SK-N-SH treated with all-trans-retinoic acid at 6 μM for 48 hours (cell line): ENCODE measurements around the gene SETDB1.
"Not testable (repeated sequence)": the region's sequence is repeated elsewhere in the genome, so short reads cannot be mapped to it uniquely, and the experiment has no call there.

Experiments used
- ATAC-seq: fragments of 200-7000 bp; cut with Tn5 transposase; 3 replicates; pipeline ENCODE4 v1.9.1; 2020; ENCODE audit warnings: mild to moderate bottlenecking, moderate library complexity
- ARNTL ChIP-seq: fragments of 450-650 bp; formaldehyde crosslinking; IDR thresholded peaks from 2 replicates; pipeline ENCODE4 v1.5.0; 2020; ENCODE audit warnings: low read depth, mild to moderate bottlenecking, moderate library complexity, borderline replicate concordance
- BACH2 ChIP-seq: fragments of 250-450 bp; sonication (Bioruptor Pico); IDR thresholded peaks from 2 replicates; pipeline ENCODE4 v1.9.0; 2021; ENCODE audit warnings: mild to moderate bottlenecking, borderline replicate concordance
- CSDC2 ChIP-seq: fragments of 250-450 bp; sonication (Bioruptor Pico); IDR thresholded peaks from 2 replicates; pipeline ENCODE4 v1.5.0; 2020; ENCODE audit warnings: mild to moderate bottlenecking, moderate library complexity
- ESRRG ChIP-seq: fragments of 250-450 bp; sonication (Bioruptor Pico); IDR thresholded peaks from 2 replicates; pipeline ENCODE4 v1.6.1; 2021; ENCODE audit warnings: mild to moderate bottlenecking
- GLIS3 ChIP-seq: fragments of 250-450 bp; sonication (Bioruptor Pico); IDR thresholded peaks from 2 replicates; pipeline ENCODE4 v1.5.0; 2020; ENCODE audit warnings: mild to moderate bottlenecking, moderate library complexity
- ISL1 ChIP-seq: fragments of 250-450 bp; sonication (Bioruptor Pico); IDR thresholded peaks from 2 replicates; pipeline ENCODE4 v2.1.2; 2022; ENCODE audit warnings: mild to moderate bottlenecking, moderate library complexity
- OSR1 ChIP-seq: fragments of 250-450 bp; sonication (Bioruptor Pico); IDR thresholded peaks from 2 replicates; pipeline ENCODE4 v1.8.0; 2022; ENCODE audit warnings: moderate library complexity, mild to moderate bottlenecking, inconsistent platforms
- PATZ1 ChIP-seq: fragments of 250-450 bp; sonication (Bioruptor Pico); IDR thresholded peaks from 2 replicates; pipeline ENCODE4 v1.8.0; 2020; ENCODE audit warnings: mild to moderate bottlenecking, moderate library complexity, borderline replicate concordance
- PPARA ChIP-seq: fragments of 250-450 bp; sonication (Bioruptor Pico); IDR thresholded peaks from 2 replicates; pipeline ENCODE4 v1.5.0; 2020; ENCODE audit warnings: mild to moderate bottlenecking, borderline replicate concordance
- RARB ChIP-seq: fragments of 250-450 bp; sonication (Bioruptor Pico); IDR thresholded peaks from 2 replicates; pipeline ENCODE4 v1.8.0; 2021; ENCODE audit warnings: mild to moderate bottlenecking, moderate library complexity
- SNAI2 ChIP-seq: fragments of 250-450 bp; sonication (Bioruptor Pico); IDR thresholded peaks from 2 replicates; pipeline ENCODE4 v1.5.0; 2020; ENCODE audit warnings: mild to moderate bottlenecking, moderate library complexity
- TCF4 ChIP-seq: fragments of 250-450 bp; sonication (Bioruptor Pico); IDR thresholded peaks from 2 replicates; pipeline ENCODE4 v1.8.0; 2021; ENCODE audit warnings: mild to moderate bottlenecking, moderate library complexity, borderline replicate concordance
- TOX ChIP-seq: fragments of 250-450 bp; sonication (Bioruptor Pico); IDR thresholded peaks from 2 replicates; pipeline ENCODE4 v1.8.0; 2021; ENCODE audit warnings: mild to moderate bottlenecking, moderate library complexity, borderline replicate concordance
- ZFP3 ChIP-seq: fragments of 250-450 bp; sonication (Bioruptor Pico); IDR thresholded peaks from 2 replicates; pipeline ENCODE4 v1.5.0; 2020; ENCODE audit warnings: mild to moderate bottlenecking, moderate library complexity
- ZFP30 ChIP-seq: fragments of 450-650 bp; formaldehyde crosslinking; IDR thresholded peaks from 2 replicates; pipeline ENCODE4 v1.5.0; 2022; ENCODE audit warnings: mild to moderate bottlenecking, moderate library complexity
- ZNF565 ChIP-seq: fragments of 450-650 bp; formaldehyde crosslinking; conservative IDR thresholded peaks from 2 replicates; pipeline ENCODE4 v1.5.0; 2020; ENCODE audit warnings: low read depth, mild to moderate bottlenecking, moderate library complexity
- ZNF70 ChIP-seq: fragments of 450-650 bp; formaldehyde crosslinking; IDR thresholded peaks from 2 replicates; pipeline ENCODE4 v1.5.0; 2020; ENCODE audit warnings: mild to moderate bottlenecking, moderate library complexity
- ZNF8 ChIP-seq: fragments of 450-650 bp; formaldehyde crosslinking; IDR thresholded peaks from 2 replicates; pipeline ENCODE4 v1.5.0; 2020; ENCODE audit warnings: mild to moderate bottlenecking, moderate library complexity
- TF ChIP-seq, protein P1 (sequence below): fragments of 250-450 bp; sonication (Bioruptor Pico); IDR thresholded peaks from 2 replicates; pipeline ENCODE4 v1.5.1; 2021; ENCODE audit warnings: mild to moderate bottlenecking, moderate library complexity
- TF ChIP-seq, protein P2 (sequence below): fragments of 250-450 bp; sonication (Bioruptor Pico); IDR thresholded peaks from 2 replicates; pipeline ENCODE4 v1.5.1; 2020; ENCODE audit warnings: low read depth, mild to moderate bottlenecking, moderate library complexity
- TF ChIP-seq, protein P3 (sequence below): fragments of 250-450 bp; sonication (Bioruptor Pico); IDR thresholded peaks from 2 replicates; pipeline ENCODE4 v1.5.0; 2020; ENCODE audit warnings: mild to moderate bottlenecking, moderate library complexity
- TF ChIP-seq, protein P4 (sequence below): fragments of 250-450 bp; sonication (Bioruptor Pico); IDR thresholded peaks from 2 replicates; pipeline ENCODE4 v1.8.0; 2021; ENCODE audit warnings: low read depth, mild to moderate bottlenecking, moderate library complexity, borderline replicate concordance

The SETDB1 gene

GRCh38 chr1:150927624-150928023, 1.5 kb downstream of the SETDB1 start (continued):
- TF ChIP-seq, protein P1, sequence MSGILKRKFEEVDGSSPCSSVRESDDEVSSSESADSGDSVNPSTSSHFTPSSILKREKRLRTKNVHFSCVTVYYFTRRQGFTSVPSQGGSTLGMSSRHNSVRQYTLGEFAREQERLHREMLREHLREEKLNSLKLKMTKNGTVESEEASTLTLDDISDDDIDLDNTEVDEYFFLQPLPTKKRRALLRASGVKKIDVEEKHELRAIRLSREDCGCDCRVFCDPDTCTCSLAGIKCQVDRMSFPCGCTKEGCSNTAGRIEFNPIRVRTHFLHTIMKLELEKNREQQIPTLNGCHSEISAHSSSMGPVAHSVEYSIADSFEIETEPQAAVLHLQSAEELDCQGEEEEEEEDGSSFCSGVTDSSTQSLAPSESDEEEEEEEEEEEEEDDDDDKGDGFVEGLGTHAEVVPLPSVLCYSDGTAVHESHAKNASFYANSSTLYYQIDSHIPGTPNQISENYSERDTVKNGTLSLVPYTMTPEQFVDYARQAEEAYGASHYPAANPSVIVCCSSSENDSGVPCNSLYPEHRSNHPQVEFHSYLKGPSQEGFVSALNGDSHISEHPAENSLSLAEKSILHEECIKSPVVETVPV (CRISPR knock-in tag) = no peak
- TF ChIP-seq PPARA (CRISPR knock-in tag) = no peak

GRCh38 chr1:150928286-150928685, 2.1 kb downstream of the SETDB1 start:
- no peak for ATAC-seq
- no peak for TF ChIP-seq ZNF70 (CRISPR knock-in tag)
- no peak for TF ChIP-seq BACH2 (CRISPR knock-in tag)
- TF ChIP-seq PATZ1 (CRISPR knock-in tag) = no peak
- TF ChIP-seq ISL1 (CRISPR knock-in tag) = no peak
- no peak for TF ChIP-seq CSDC2 (CRISPR knock-in tag)
- TF ChIP-seq, protein P2, sequence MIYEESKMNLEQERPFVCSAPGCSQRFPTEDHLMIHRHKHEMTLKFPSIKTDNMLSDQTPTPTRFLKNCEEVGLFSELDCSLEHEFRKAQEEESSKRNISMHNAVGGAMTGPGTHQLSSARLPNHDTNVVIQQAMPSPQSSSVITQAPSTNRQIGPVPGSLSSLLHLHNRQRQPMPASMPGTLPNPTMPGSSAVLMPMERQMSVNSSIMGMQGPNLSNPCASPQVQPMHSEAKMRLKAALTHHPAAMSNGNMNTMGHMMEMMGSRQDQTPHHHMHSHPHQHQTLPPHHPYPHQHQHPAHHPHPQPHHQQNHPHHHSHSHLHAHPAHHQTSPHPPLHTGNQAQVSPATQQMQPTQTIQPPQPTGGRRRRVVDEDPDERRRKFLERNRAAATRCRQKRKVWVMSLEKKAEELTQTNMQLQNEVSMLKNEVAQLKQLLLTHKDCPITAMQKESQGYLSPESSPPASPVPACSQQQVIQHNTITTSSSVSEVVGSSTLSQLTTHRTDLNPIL (CRISPR knock-in tag) = no peak
- TF ChIP-seq ZNF8 = no peak
- TF ChIP-seq, protein P3, sequence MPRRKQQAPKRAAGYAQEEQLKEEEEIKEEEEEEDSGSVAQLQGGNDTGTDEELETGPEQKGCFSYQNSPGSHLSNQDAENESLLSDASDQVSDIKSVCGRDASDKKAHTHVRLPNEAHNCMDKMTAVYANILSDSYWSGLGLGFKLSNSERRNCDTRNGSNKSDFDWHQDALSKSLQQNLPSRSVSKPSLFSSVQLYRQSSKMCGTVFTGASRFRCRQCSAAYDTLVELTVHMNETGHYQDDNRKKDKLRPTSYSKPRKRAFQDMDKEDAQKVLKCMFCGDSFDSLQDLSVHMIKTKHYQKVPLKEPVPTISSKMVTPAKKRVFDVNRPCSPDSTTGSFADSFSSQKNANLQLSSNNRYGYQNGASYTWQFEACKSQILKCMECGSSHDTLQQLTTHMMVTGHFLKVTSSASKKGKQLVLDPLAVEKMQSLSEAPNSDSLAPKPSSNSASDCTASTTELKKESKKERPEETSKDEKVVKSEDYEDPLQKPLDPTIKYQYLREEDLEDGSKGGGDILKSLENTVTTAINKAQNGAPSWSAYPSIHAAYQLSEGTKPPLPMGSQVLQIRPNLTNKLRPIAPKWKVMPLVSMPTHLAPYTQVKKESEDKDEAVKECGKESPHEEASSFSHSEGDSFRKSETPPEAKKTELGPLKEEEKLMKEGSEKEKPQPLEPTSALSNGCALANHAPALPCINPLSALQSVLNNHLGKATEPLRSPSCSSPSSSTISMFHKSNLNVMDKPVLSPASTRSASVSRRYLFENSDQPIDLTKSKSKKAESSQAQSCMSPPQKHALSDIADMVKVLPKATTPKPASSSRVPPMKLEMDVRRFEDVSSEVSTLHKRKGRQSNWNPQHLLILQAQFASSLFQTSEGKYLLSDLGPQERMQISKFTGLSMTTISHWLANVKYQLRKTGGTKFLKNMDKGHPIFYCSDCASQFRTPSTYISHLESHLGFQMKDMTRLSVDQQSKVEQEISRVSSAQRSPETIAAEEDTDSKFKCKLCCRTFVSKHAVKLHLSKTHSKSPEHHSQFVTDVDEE (CRISPR knock-in tag) = no peak
- TF ChIP-seq SNAI2 (CRISPR knock-in tag) = no peak
- TF ChIP-seq PPARA (CRISPR knock-in tag) = no peak
- TF ChIP-seq, protein P4, sequence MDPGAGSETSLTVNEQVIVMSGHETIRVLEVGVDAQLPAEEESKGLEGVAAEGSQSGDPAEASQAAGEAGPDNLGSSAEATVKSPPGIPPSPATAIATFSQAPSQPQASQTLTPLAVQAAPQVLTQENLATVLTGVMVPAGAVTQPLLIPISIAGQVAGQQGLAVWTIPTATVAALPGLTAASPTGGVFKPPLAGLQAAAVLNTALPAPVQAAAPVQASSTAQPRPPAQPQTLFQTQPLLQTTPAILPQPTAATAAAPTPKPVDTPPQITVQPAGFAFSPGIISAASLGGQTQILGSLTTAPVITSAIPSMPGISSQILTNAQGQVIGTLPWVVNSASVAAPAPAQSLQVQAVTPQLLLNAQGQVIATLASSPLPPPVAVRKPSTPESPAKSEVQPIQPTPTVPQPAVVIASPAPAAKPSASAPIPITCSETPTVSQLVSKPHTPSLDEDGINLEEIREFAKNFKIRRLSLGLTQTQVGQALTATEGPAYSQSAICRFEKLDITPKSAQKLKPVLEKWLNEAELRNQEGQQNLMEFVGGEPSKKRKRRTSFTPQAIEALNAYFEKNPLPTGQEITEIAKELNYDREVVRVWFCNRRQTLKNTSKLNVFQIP (CRISPR knock-in tag) = no peak
- TF ChIP-seq ZFP30 = no peak
- TF ChIP-seq ZNF565 (CRISPR knock-in tag) = no peak
- TF ChIP-seq OSR1 (CRISPR knock-in tag) = no peak
- no peak for TF ChIP-seq ESRRG

- not testable (repeated sequence) for ATAC-seq
Measured at GRCh38 chr1:150928775-150929174, 2.6 kb downstream of the SETDB1 start.

GRCh38 chr1:150931773-150932172, 5.6 kb downstream of the SETDB1 start:
- TF ChIP-seq ZNF565 (CRISPR knock-in tag) (no peak), ZFP3 (CRISPR knock-in tag) (no peak), ESRRG (no peak), PPARA (CRISPR knock-in tag) (no peak), ZNF70 (CRISPR knock-in tag) (no peak), TCF4 (no peak), OSR1 (CRISPR knock-in tag) (no peak), ARNTL (no peak), TOX (CRISPR knock-in tag) (no peak), RARB (CRISPR knock-in tag) (no peak), ZFP30 (no peak), GLIS3 (CRISPR knock-in tag) (no peak)
- TF ChIP-seq, protein P4 (CRISPR knock-in tag) = no peak
- TF ChIP-seq, protein P1 (CRISPR knock-in tag) = no peak
- TF ChIP-seq, protein P2 (CRISPR knock-in tag) = no peak
- no peak for ATAC-seq
